D721Med (cell line): ENCODE results near the gene LOXHD1.

Experiments used
- DNase-seq: peaks from one replicate; pipeline ENCODE4 v3.0.0; 2011; ENCODE audit warnings: low spot score; ENCODE audit not compliant: insufficient read length
- FAIRE-seq: peaks from 2 replicates; lab custom pipeline; 2011; peaks lifted over from hg19 to GRCh38; lab: Jason Lieb, UNC
- TF ChIP-seq, protein P1 (sequence below): IDR thresholded peaks from 2 replicates; pipeline ENCODE4 v1.5.1; 2012; ENCODE audit warnings: mild to moderate bottlenecking, control low read depth; ENCODE audit not compliant: insufficient read depth; ENCODE audit errors: missing control alignments

The LOXHD1 gene

DNA sequence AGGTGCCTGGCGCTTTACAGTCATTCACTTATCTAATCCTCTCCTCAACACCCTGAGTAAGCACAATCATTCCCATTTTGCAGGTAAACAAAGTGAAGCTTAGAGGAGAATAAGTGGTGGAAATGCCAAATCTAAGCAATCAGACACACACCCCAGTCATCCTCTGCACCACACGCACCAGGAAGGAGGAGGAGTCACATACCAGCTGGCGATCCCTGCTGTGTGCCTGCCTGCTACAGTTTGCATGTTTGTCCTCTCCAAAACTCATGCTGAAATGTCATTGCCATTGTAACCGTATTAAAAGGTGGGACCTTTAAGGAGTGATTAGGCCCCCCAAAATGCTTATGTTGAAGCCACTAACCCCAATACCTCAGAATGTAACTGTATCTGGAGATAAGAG, 93.7 kb downstream of the LOXHD1 start:
- DNase-seq = peak; percentile 6
- FAIRE-seq = no peak
- TF ChIP-seq, protein P1, sequence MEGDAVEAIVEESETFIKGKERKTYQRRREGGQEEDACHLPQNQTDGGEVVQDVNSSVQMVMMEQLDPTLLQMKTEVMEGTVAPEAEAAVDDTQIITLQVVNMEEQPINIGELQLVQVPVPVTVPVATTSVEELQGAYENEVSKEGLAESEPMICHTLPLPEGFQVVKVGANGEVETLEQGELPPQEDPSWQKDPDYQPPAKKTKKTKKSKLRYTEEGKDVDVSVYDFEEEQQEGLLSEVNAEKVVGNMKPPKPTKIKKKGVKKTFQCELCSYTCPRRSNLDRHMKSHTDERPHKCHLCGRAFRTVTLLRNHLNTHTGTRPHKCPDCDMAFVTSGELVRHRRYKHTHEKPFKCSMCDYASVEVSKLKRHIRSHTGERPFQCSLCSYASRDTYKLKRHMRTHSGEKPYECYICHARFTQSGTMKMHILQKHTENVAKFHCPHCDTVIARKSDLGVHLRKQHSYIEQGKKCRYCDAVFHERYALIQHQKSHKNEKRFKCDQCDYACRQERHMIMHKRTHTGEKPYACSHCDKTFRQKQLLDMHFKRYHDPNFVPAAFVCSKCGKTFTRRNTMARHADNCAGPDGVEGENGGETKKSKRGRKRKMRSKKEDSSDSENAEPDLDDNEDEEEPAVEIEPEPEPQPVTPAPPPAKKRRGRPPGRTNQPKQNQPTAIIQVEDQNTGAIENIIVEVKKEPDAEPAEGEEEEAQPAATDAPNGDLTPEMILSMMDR = no peak

DNA sequence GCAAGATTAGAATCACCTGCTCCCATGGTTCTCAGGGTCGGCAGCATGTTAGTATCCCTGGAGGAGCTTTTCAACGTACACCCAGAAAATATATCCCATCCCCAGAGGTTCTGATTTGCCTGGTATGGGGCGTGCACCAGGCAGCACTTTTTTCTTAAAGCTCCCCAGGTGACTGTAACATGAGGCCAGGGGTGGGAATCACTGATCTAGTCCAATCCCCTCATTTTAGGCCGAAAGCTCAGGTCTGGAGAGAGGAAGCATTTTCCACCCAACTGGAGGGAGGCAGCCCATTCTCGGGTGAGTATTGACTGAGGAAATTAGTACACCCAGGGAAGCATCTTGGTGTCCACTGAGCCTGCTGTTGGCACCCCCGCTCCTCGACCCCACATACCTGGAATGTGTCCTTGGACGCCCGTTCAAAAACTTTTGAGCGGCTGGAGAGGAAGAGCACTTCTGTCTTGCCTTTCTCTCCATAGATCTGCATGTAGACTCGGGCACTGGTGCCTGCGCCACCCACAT, 94.3 kb downstream of the LOXHD1 start:
- FAIRE-seq (no peak), DNase-seq (no peak)
- TF ChIP-seq, protein P1 = no peak

DNA sequence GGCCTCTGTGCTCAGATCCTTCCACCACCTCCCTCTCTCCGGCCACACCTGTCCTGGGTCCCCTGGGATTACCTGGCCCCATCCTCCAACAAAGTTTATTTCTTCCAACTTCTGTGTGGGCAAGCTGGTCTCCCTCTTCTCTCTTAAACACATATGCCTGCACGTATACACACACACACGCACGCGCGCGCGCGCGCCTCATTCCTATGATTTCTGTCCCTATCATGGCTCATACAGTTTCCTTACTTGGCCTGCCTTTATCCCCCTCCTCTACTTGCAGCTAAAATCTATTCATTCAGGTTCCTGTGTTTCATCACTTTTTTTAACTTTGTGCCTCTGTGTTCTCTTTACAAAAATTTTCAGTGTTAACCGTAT, 96.4 kb downstream of the LOXHD1 start:
- no peak for DNase-seq
- TF ChIP-seq, protein P1 = no peak
- no peak for FAIRE-seq

DNA sequence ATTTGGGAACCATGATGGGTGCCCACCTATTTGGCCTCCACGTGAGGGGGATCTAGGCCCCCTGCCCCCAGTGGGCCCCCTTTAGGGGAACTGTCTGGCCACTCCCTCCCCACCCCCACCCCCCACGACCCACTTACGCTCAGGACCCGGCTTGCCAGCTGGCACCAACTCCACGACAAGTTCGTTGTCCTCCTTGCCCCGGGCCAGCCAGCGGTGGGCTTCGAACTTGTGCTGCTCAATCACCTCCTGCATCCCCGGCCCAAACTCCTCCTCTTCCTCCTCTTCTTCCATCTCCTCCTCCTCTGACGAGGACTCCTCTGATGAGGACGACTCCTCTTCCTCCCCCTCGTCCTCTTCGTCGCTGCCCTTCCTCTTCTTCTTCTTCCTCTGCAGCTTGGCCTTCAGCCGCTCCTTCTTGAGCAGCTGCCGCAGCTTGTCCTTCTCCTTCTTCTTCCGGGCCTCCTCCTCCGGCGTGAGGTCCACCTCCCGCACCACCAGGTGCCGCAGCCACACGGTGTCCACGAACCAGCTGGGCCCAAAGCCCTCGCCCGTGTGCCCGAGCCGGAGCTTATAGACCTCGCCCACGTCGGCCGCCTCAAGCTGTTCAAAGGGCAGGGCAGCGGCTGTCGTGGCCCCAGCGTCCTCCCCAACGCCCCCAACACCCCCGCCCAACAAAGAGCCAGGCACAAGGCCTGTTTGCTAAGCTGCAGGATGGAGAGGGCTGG, 96.9 kb downstream of the LOXHD1 start:
- FAIRE-seq (no peak), DNase-seq (no peak)
- TF ChIP-seq, protein P1 = no peak

GRCh38 chr18:46559296-46559695, 97.7 kb downstream of the LOXHD1 start:
- FAIRE-seq (no peak), DNase-seq (no peak)
- TF ChIP-seq, protein P1 = no peak

DNA sequence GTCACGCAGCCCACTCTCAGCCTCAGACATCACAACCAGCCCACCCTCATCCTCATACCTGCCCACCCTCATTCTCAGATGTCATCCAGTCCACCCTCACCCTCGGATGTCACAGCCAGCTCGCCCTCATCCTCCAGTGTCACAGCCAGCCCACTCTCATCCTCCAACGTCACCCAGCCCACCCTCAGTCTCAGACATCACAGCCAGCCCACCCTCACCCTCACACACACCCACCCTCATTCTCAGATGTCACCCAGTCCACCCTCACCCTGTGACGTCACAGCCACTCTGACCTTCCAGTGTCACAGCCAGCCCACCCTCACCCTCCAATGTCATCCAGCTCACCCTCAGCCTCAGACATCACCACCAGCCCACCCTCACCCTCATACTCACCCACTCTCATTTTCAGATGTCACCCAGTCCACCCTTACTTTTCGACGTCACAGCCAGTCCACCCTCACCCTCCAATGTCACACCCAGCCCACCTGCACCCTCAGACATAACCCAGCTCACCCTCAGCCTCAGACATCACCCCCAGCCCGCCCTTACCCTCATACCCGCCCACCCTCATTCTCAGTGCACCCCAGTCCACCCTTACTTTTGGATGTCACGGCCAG, 100.3 kb downstream of the LOXHD1 start:
- TF ChIP-seq, protein P1 = no peak
- FAIRE-seq (no peak), DNase-seq (no peak)

- DNase-seq (no peak), FAIRE-seq (no peak)
- TF ChIP-seq, protein P1 = peak; percentile 30
Measured at GRCh38 chr18:46555724-46556123, 101.3 kb downstream of the LOXHD1 start.
